Activated T-helper 2 cell treated with anti-CD3 and anti-CD28 coated beads, Interferon-gamma antibody, Interleukin-2, Interleukin-4, amounts not matched to agents 10 μg/mL and 5 μg/mL and 100 μg/mL, durations not matched to agents 14 hours and 24 hours and 36 hours (primary cell): Measurements from ENCODE around the gene TBC1D23. TPM values are rescaled to one million over a fixed set of nuclear protein-coding genes. Genes with fewer than 3 reads are reported as not detected.
A peak's percentile ranks its signal among the peaks of the same experiment; 100 is the strongest.

Experiments
- DNase-seq: peaks from one replicate; pipeline ENCODE4 v3.0.0; 2021; ENCODE audit warnings: low spot score
- H3K27ac Mint-ChIP-seq: one replicate; pipeline ENCODE4 v1.8.0; 2021; ENCODE audit warnings: mixed read lengths
- H3K27me3 Mint-ChIP-seq: one replicate; pipeline ENCODE4 v1.8.0; 2021; ENCODE audit warnings: low read depth, mixed read lengths
- H3K36me3 Mint-ChIP-seq: one replicate; pipeline ENCODE4 v1.8.0; 2021; ENCODE audit warnings: low read depth, mixed read lengths
- H3K4me1 Mint-ChIP-seq: one replicate; pipeline ENCODE4 v1.8.0; 2021; ENCODE audit warnings: low read depth, mixed read lengths
- H3K4me3 Mint-ChIP-seq: one replicate; pipeline ENCODE4 v1.8.0; 2021; ENCODE audit warnings: low read depth, mild to moderate bottlenecking, moderate library complexity, mixed read lengths
- H3K9me3 Mint-ChIP-seq: one replicate; pipeline ENCODE4 v1.8.0; 2021; ENCODE audit warnings: mixed read lengths
- intact Hi-C: fragments of 100-400 bp; cut with micrococcal nuclease; formaldehyde crosslinking; loops from one replicate; pipeline ENCODE4 v1.15.1; 2023
- total RNA-seq: library from RNA; stranded (reverse); gene quantifications from 2 replicates; pipeline ENCODE4 v1.2.3, GENCODE V29; 2022

Gene TBC1D23
- total RNA-seq, 1 donor from 2014 or later: 18.7 TPM

GRCh38 chr3:100274361-100274760 lies 13.6 kb downstream of the TBC1D23 start:
- Mint-ChIP-seq H3K36me3 (no peaks in the 10 kb centered on the region), H3K9me3 (no peaks in the 10 kb centered on the region), H3K27me3 (no peaks in the 10 kb centered on the region), H3K4me3 (no peak overlapping the region), H3K27ac (no peak overlapping the region), H3K4me1 (peaks cover 16% of the 10 kb centered on the region)
- no peak for DNase-seq
- intact Hi-C loops: no loop called here

- no peak overlapping the region for H3K4me3 Mint-ChIP-seq
- no peak for DNase-seq
- H3K27me3 Mint-ChIP-seq: no peaks in the 10 kb centered on the region
- H3K36me3 Mint-ChIP-seq: peaks cover 8% of the 10 kb centered on the region
- H3K27ac Mint-ChIP-seq: no peak overlapping the region
- peaks cover 4% of the 10 kb centered on the region for H3K4me1 Mint-ChIP-seq
- intact Hi-C loops: no loop called here
- no peaks in the 10 kb centered on the region for H3K9me3 Mint-ChIP-seq
Observed at GRCh38 chr3:100277255-100277800, 16.5 kb downstream of the TBC1D23 start.

- Mint-ChIP-seq H3K9me3 (no peaks in the 10 kb centered on the region), H3K4me1 (no peaks in the 10 kb centered on the region), H3K4me3 (no peak overlapping the region), H3K27ac (no peak overlapping the region), H3K27me3 (no peaks in the 10 kb centered on the region), H3K36me3 (peaks cover 12% of the 10 kb centered on the region)
- no peak for DNase-seq
- intact Hi-C loops: no loop called here
Observed at GRCh38 chr3:100278910-100279309, 18.1 kb downstream of the TBC1D23 start.

- Mint-ChIP-seq H3K4me1 (peaks cover 5% of the 10 kb centered on the region), H3K36me3 (peaks cover 22% of the 10 kb centered on the region), H3K27me3 (no peaks in the 10 kb centered on the region), H3K9me3 (no peaks in the 10 kb centered on the region), H3K27ac (no peak overlapping the region), H3K4me3 (no peak overlapping the region)
- DNase-seq: no peak
- intact Hi-C loops: no loop called here
Observed at GRCh38 chr3:100288288-100288894, 27.6 kb downstream of the TBC1D23 start.

GRCh38 chr3:100289339-100289738 lies 28.5 kb downstream of the TBC1D23 start:
- H3K4me3 Mint-ChIP-seq: no peak overlapping the region
- no peak for DNase-seq
- no peaks in the 10 kb centered on the region for H3K9me3 Mint-ChIP-seq
- peaks cover 5% of the 10 kb centered on the region for H3K4me1 Mint-ChIP-seq
- H3K27ac Mint-ChIP-seq: no peak overlapping the region
- no peaks in the 10 kb centered on the region for H3K27me3 Mint-ChIP-seq
- intact Hi-C loops: no loop called here
- peaks cover 21% of the 10 kb centered on the region for H3K36me3 Mint-ChIP-seq

- Mint-ChIP-seq H3K4me1 (peaks cover 4% of the 10 kb centered on the region), H3K36me3 (peaks cover 27% of the 10 kb centered on the region), H3K4me3 (no peak overlapping the region), H3K9me3 (no peaks in the 10 kb centered on the region), H3K27me3 (no peaks in the 10 kb centered on the region), H3K27ac (no peak overlapping the region)
- no peak for DNase-seq
- intact Hi-C loops: no loop called here
Observed at GRCh38 chr3:100295089-100295488, 34.3 kb downstream of the TBC1D23 start.

- intact Hi-C loops: no loop called here
- DNase-seq: no peak
- Mint-ChIP-seq H3K27me3 (no peaks in the 10 kb centered on the region), H3K9me3 (no peaks in the 10 kb centered on the region), H3K36me3 (peaks cover 33% of the 10 kb centered on the region), H3K4me1 (no peaks in the 10 kb centered on the region), H3K27ac (no peak overlapping the region), H3K4me3 (no peak overlapping the region)
Observed at GRCh38 chr3:100297784-100298183, 37.0 kb downstream of the TBC1D23 start.

- Mint-ChIP-seq H3K4me1 (no peaks in the 10 kb centered on the region), H3K9me3 (no peaks in the 10 kb centered on the region), H3K27me3 (no peaks in the 10 kb centered on the region), H3K4me3 (no peak overlapping the region), H3K36me3 (peaks cover 36% of the 10 kb centered on the region), H3K27ac (no peak overlapping the region)
- no peak for DNase-seq
- intact Hi-C loops: no loop called here
Observed at GRCh38 chr3:100299016-100299415, 38.2 kb downstream of the TBC1D23 start.

- no peak overlapping the region for H3K4me3 Mint-ChIP-seq
- no peak overlapping the region for H3K27ac Mint-ChIP-seq
- H3K4me1 Mint-ChIP-seq: peaks cover 2% of the 10 kb centered on the region
- peaks cover 37% of the 10 kb centered on the region for H3K36me3 Mint-ChIP-seq
- intact Hi-C loops: no loop called here
- H3K9me3 Mint-ChIP-seq: no peaks in the 10 kb centered on the region
- no peaks in the 10 kb centered on the region for H3K27me3 Mint-ChIP-seq
- DNase-seq: no peak
Observed at GRCh38 chr3:100306695-100307094, 45.9 kb downstream of the TBC1D23 start.

GRCh38 chr3:100310355-100310965 lies 49.7 kb downstream of the TBC1D23 start:
- DNase-seq: no peak
- Mint-ChIP-seq H3K36me3 (peaks cover 23% of the 10 kb centered on the region), H3K9me3 (no peaks in the 10 kb centered on the region), H3K27me3 (no peaks in the 10 kb centered on the region), H3K4me1 (peaks cover 2% of the 10 kb centered on the region), H3K27ac (no peak overlapping the region), H3K4me3 (no peak overlapping the region)
- intact Hi-C loops: no loop called here

- intact Hi-C loops: no loop called here
- H3K4me1 Mint-ChIP-seq: peaks cover 2% of the 10 kb centered on the region
- no peaks in the 10 kb centered on the region for H3K9me3 Mint-ChIP-seq
- no peak overlapping the region for H3K4me3 Mint-ChIP-seq
- no peak for DNase-seq
- H3K27me3 Mint-ChIP-seq: no peaks in the 10 kb centered on the region
- H3K36me3 Mint-ChIP-seq: peaks cover 18% of the 10 kb centered on the region
- H3K27ac Mint-ChIP-seq: no peak overlapping the region
Observed at GRCh38 chr3:100311011-100311410, 50.2 kb downstream of the TBC1D23 start.

- H3K9me3 Mint-ChIP-seq: no peaks in the 10 kb centered on the region
- H3K27me3 Mint-ChIP-seq: no peaks in the 10 kb centered on the region
- DNase-seq: no peak
- H3K4me3 Mint-ChIP-seq: no peak overlapping the region
- intact Hi-C loops: loop anchor here (1.0 to 5.0 kb wide), 6 partner anchors 18 to 1066 kb away; partner anchors contain the start of genes LNP1, NIT2 and TOMM70
- H3K36me3 Mint-ChIP-seq: peaks cover 9% of the 10 kb centered on the region
- peak overlapping the region; percentile 51 for H3K27ac Mint-ChIP-seq
- H3K4me1 Mint-ChIP-seq: peaks cover 12% of the 10 kb centered on the region
Observed at GRCh38 chr3:100316641-100317069, 55.9 kb downstream of the TBC1D23 start.

GRCh38 chr3:100317912-100318311 lies 57.1 kb downstream of the TBC1D23 start:
- no peak overlapping the region for H3K4me3 Mint-ChIP-seq
- peak overlapping the region; percentile 9 for H3K27ac Mint-ChIP-seq

More at GRCh38 chr3:100317912-100318311, 57.1 kb downstream of the TBC1D23 start:
- Mint-ChIP-seq H3K27me3 (no peaks in the 10 kb centered on the region), H3K36me3 (peaks cover 9% of the 10 kb centered on the region), H3K9me3 (no peaks in the 10 kb centered on the region), H3K4me1 (peaks cover 12% of the 10 kb centered on the region)
- intact Hi-C loops: loop anchor here (2.0 to 5.0 kb wide), 5 partner anchors 17 to 1064 kb away; partner anchors contain the start of genes LNP1, NIT2 and TOMM70
- no peak for DNase-seq
